ENCODE results near the gene CUBN.

The CUBN gene

GRCh38 chr10:16811292-16811691 lies 318.3 kb downstream of the CUBN start:
- DNase-seq: no peak

DNA sequence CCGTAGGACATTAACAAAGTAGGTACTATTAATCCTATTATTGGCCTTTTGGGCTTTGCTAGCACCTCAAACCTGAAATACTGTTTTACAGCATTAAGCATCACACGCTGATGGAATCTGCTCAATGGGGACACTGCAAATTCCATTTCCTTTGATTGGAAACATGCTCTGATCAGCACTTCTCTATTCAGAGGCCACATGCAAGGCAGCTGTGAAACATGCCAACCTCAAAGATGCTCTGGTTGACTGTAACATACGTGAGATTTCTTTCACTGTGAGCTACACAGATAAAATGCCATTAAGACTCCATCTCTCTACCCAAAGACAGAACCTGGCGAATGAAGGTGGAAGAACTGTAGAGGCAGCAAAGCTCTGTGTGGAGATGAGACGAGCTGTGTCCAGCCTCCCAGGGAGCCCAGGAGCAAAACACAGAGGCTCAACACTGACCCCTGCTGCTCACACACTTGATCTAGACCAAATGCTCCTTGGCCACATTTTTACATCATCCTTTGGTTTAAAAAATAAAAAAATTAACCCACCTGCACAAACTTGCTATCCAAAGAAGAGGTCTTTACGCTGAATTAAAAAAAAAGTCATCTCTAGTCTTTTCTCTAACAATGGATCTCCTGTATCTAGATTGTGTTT lies 320.4 kb downstream of the CUBN start:
- peak; percentile 67 for DNase-seq

GRCh38 chr10:16804123-16804522 lies 325.5 kb downstream of the CUBN start:
- no peak for DNase-seq

GRCh38 chr10:16803464-16803863 lies 326.1 kb downstream of the CUBN start:
- DNase-seq: no peak

GRCh38 chr10:16799621-16800020 lies 330.0 kb downstream of the CUBN start:
- no peak for DNase-seq

GRCh38 chr10:16798571-16798970 lies 331.0 kb downstream of the CUBN start:
- no peak for DNase-seq

- no peak for DNase-seq
These were observed 334.1 kb downstream of the CUBN start for GRCh38 chr10:16795410-16796073.

GRCh38 chr10:16794005-16794404 lies 335.6 kb downstream of the CUBN start:
- DNase-seq: no peak

DNA sequence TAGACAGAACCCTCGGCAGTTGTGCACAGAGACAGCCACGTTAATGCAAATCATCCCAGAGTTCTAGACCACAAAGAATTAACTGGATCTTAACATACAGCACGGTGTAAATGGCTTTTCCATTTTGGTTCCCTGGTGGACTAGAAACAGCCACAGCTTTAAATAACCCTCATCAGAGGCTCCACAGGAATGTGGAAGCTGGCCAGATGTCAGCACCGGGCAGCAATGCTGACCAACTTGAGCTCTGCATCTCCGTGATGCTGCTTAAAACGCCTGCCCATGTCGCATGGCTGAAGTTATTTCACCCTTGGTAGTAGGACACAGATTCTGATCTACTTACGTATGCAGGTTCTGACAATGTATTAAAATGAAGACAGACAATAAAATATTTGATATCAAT lies 336.9 kb downstream of the CUBN start:
- DNase-seq: no peak

GRCh38 chr10:16789765-16790164 lies 339.8 kb downstream of the CUBN start:
- DNase-seq: no peak

DNA sequence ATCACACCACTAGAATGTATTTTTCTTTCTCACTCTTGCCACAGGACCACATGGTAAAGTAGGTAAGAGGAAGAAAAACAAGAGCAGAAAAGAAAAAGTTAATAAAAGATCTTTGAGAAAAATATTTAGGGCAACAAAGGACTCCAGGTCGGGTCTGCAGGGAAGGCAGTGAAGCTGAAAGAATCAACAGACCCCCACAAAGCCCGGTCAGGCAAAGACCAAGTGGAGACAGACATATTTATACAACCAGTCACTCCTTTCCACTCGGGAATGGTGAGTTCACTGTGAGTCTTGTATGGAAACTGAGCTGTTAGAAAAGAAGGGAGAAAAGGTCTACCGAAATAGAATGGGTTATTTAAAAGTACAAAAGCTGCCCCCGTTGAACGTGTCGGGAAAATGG lies 340.4 kb downstream of the CUBN start:
- DNase-seq: no peak

DNA sequence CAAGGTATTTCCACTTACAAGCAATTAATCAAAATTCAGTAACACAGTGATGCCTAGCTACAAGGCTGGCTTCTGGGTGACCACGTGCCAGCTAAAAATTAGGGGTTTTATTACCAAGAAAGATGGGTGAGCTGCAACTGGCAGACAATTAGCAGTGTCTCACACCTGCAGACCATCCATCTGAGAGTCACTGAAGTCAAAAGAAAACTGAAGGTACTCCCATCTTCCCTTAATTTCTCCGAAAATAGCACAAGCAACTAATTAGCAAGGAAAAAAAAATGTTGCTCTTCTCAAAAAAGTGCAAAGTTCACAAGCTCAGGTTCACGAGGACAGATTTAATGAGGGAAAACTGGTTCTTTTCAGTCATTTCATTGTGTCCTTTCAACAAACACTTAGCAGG lies 340.8 kb downstream of the CUBN start:
- DNase-seq: no peak

- peak; percentile 17 for DNase-seq
These were observed 341.5 kb downstream of the CUBN start for GRCh38 chr10:16788125-16788524.

GRCh38 chr10:16787361-16787791 lies 342.2 kb downstream of the CUBN start:
- DNase-seq: peak; percentile 74

- no peak for DNase-seq
These were observed 349.2 kb downstream of the CUBN start for GRCh38 chr10:16780338-16780880.

- DNase-seq: peak; percentile 80
These were observed 350.2 kb downstream of the CUBN start for GRCh38 chr10:16779384-16779915.

DNA sequence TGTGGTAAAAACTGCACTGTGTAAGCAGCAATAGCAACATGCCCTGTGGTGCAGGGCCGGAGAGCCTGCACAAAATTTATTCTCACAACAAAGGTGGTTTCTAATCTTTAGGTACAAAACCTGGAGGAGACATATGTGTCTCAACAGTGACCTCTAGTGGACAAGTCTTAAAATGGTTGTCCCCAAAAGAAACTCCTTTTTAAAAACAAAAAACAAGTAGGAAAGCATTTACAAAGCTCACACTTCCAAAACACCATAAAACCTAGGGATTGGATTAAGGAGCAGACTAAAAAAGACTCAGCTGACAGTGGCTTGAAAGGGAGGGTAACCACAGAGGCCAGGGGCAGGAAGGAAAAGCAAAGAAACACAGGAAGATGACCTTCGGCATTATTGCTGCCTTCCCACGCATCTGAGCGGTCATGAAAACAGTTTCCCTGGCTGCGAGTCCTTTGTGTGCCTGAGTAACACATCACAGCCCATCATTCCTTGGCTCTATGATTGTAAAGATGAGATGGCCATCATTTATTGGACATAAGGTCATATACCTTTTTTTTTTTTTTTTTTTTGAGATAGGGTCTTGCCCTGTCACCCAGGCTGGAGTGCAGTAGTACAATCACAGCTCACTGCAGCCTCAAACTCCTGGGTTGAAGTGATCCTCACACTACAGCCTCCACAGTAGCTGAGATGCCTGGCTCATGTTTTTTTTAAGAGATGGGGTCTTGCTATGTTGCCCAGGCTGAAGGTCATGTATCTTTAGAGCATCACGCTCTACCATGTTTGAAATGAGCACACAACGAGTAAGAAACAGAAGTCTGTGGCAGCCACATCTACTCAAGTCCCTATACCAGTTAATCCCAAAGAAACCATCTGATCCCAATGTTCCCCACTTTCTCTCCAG lies 351.9 kb downstream of the CUBN start:
- no peak for DNase-seq

DNA sequence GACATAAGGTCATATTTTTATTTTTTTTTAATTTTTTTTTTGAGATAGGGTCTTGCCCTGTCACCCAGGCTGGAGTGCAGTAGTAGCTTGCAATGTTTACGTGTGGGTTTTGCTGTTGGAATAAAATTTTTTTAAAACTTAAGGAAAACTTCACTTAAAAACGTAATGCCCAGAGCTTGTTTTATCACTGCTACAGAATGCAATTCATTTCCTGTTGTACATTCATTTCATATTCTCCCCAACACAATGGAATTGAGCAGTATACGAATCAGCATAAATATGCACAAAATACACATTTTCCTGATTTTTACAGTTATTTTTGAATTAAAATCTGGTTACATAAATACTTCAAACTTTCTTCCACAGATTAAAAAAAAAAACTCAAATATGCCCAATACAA lies 352.7 kb downstream of the CUBN start:
- no peak for DNase-seq
